Loucy (cell line): ENCODE data around the gene CRB2.

Source experiments
- EZH2phosphoT487 ChIP-seq: fragments of 200-600 bp; IDR thresholded peaks from 2 replicates; pipeline ENCODE4 v1.6.1; 2018; ENCODE audit warnings: antibody characterized with exemption, mild to moderate bottlenecking, moderate library complexity, borderline replicate concordance
- TF ChIP-seq, protein P1 (sequence below): fragments of 200-600 bp; sonication (generic); conservative IDR thresholded peaks from 2 replicates; pipeline ENCODE4 v1.5.1; 2014; ENCODE audit warnings: mild to moderate bottlenecking, antibody characterized with exemption, low read length

DNA sequence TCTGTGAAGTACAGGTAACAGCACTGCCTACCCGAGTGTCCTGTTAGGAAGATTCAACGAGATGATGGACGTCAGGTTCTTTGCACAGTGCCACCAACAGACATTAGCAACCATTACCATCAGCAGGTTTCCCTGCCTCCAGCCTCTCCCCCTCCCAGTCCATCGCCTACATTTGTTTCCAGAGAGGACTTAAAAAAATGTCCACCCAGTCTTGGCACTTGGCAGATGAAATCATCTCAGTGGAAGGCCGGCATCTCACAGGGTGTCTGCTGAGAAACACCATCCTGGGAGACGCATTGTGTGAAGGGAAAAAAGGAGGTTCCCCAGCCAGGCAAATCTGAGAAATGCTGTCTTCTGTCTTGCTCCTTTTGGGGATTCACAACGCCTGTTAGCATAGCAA, 58.2 kb downstream of the CRB2 start:
- TF ChIP-seq, protein P1, sequence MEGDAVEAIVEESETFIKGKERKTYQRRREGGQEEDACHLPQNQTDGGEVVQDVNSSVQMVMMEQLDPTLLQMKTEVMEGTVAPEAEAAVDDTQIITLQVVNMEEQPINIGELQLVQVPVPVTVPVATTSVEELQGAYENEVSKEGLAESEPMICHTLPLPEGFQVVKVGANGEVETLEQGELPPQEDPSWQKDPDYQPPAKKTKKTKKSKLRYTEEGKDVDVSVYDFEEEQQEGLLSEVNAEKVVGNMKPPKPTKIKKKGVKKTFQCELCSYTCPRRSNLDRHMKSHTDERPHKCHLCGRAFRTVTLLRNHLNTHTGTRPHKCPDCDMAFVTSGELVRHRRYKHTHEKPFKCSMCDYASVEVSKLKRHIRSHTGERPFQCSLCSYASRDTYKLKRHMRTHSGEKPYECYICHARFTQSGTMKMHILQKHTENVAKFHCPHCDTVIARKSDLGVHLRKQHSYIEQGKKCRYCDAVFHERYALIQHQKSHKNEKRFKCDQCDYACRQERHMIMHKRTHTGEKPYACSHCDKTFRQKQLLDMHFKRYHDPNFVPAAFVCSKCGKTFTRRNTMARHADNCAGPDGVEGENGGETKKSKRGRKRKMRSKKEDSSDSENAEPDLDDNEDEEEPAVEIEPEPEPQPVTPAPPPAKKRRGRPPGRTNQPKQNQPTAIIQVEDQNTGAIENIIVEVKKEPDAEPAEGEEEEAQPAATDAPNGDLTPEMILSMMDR = no peak
- no peak for TF ChIP-seq EZH2phosphoT487
